Endothelial cell of umbilical vein (primary cell): Measurements from ENCODE around the gene FOXN1.

Experiments
- JUN ChIP-seq: IDR thresholded peaks from 2 replicates; pipeline ENCODE4 v1.6.1; 2011; ENCODE audit warnings: borderline replicate concordance, low read depth; ENCODE audit not compliant: insufficient read length, insufficient read depth
- POLR2A ChIP-seq: IDR thresholded peaks from 2 replicates; pipeline ENCODE4 v1.6.1; 2012; ENCODE audit warnings: low read depth, mild to moderate bottlenecking, control low read depth, low read length
- POLR2AphosphoS5 ChIP-seq: IDR thresholded peaks from 2 replicates; pipeline ENCODE4 v1.6.1; 2012; ENCODE audit warnings: low read depth, mild to moderate bottlenecking, control low read depth, low read length, moderate library complexity; ENCODE audit not compliant: insufficient read depth
- TF ChIP-seq, protein P1 (sequence below), 2 donors: IDR thresholded peaks; 1 replicate in 1 of 2; 2 replicates in 1 of 2; pipeline ENCODE4 v1.5.1; 2011; ENCODE audit warnings: low read length in 2 of 2, mild to moderate bottlenecking in 2 of 2, moderate library complexity in 2 of 2, control low read depth in 1 of 2, inconsistent platforms in 1 of 2, low read depth in 1 of 2; ENCODE audit not compliant: insufficient read depth in 1 of 2; ENCODE audit errors: extremely low read depth in 1 of 2

DNA sequence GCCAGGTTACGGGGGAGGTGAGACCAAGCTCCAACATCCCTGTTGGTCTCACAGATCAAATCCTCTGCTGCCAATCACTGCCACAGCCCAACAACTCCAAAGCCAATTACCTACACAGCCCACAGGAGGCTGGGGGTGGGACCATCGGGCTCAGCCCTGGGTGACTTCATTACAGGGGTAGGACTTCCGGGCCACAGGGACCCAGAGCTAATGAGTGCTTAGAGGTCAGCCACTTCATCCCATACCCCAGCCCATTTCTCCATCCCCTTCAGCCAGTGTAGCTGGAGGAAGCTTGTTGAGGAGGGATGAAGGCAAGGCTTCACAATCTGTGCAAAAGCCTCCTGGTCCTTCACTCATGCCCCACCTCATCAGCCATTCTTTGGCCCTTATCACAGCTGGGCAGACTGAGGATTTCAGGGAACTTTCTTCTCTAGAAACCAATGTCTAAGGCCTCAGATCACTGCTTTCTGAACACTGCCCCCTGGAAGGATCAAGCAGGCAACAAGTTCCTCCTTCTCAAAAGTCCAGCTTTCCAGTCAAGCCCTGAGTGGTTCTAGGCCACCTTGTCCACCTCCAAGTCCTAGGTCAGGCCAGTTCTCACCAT lies 5.8 kb downstream of the FOXN1 start:
- TF ChIP-seq, protein P1, sequence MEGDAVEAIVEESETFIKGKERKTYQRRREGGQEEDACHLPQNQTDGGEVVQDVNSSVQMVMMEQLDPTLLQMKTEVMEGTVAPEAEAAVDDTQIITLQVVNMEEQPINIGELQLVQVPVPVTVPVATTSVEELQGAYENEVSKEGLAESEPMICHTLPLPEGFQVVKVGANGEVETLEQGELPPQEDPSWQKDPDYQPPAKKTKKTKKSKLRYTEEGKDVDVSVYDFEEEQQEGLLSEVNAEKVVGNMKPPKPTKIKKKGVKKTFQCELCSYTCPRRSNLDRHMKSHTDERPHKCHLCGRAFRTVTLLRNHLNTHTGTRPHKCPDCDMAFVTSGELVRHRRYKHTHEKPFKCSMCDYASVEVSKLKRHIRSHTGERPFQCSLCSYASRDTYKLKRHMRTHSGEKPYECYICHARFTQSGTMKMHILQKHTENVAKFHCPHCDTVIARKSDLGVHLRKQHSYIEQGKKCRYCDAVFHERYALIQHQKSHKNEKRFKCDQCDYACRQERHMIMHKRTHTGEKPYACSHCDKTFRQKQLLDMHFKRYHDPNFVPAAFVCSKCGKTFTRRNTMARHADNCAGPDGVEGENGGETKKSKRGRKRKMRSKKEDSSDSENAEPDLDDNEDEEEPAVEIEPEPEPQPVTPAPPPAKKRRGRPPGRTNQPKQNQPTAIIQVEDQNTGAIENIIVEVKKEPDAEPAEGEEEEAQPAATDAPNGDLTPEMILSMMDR (IDR thresholded peaks at IDR 0.05; ENCODE audit: extremely low read depth in 1 of 2, insufficient read depth in 1 of 2, low read depth in 1 of 2, low read length in 2 of 2) = no peak
- TF ChIP-seq JUN (no peak), POLR2A (no peak), POLR2AphosphoS5 (no peak)
